ENCODE measurements around the gene ZFAND2B.
A peak's percentile ranks its signal among the peaks of the same experiment; 100 is the strongest.

The ZFAND2B gene

GRCh38 chr2:219207884-219208740 is 1.5 kb downstream of the ZFAND2B start:
- Histone ChIP-seq H3K4me3 (ENCODE audit: low read length) (peak overlapping the region; percentile 86), H3K36me3 (ENCODE audit: insufficient read depth, low read length) (peaks cover 44% of the 10 kb centered on the region), H3K9ac (ENCODE audit: low read depth, low read length) (peak overlapping the region; percentile 53), H3K4me1 (ENCODE audit: control insufficient read depth, insufficient read depth, low read length) (peaks cover 19% of the 10 kb centered on the region), H3K9me3 (replicated peaks; ENCODE audit: low read length) (no peaks in the 10 kb centered on the region), H3K27me3 (ENCODE audit: control insufficient read depth, insufficient read depth, low read length) (no peaks in the 10 kb centered on the region), H3K4me2 (ENCODE audit: low read length) (peak overlapping the region; percentile 97)

GRCh38 chr2:219209236-219210195 is 2.9 kb downstream of the ZFAND2B start:
- H3K27me3 ChIP-seq (ENCODE audit: control insufficient read depth, insufficient read depth, low read length): no peaks in the 10 kb centered on the region
- H3K4me3 ChIP-seq (ENCODE audit: low read length): no peak overlapping the region
- no peaks in the 10 kb centered on the region for H3K9me3 ChIP-seq (replicated peaks; ENCODE audit: low read length)
- no peak overlapping the region for H3K4me2 ChIP-seq (ENCODE audit: low read length)
- peaks cover 58% of the 10 kb centered on the region for H3K36me3 ChIP-seq (ENCODE audit: insufficient read depth, low read length)
- no peak overlapping the region for H3K9ac ChIP-seq (ENCODE audit: low read depth, low read length)
- peaks cover 19% of the 10 kb centered on the region for H3K4me1 ChIP-seq (ENCODE audit: control insufficient read depth, insufficient read depth, low read length)

GRCh38 chr2:219210196-219210885 is 3.8 kb downstream of the ZFAND2B start:
- peaks cover 62% of the 10 kb centered on the region for H3K36me3 ChIP-seq (ENCODE audit: insufficient read depth, low read length)
- H3K9me3 ChIP-seq (replicated peaks; ENCODE audit: low read length): no peaks in the 10 kb centered on the region
- H3K27me3 ChIP-seq (ENCODE audit: control insufficient read depth, insufficient read depth, low read length): no peaks in the 10 kb centered on the region
- H3K4me2 ChIP-seq (ENCODE audit: low read length): no peak overlapping the region
- H3K4me3 ChIP-seq (ENCODE audit: low read length): no peak overlapping the region
- H3K4me1 ChIP-seq (ENCODE audit: control insufficient read depth, insufficient read depth, low read length): peaks cover 19% of the 10 kb centered on the region
- H3K9ac ChIP-seq (ENCODE audit: low read depth, low read length): no peak overlapping the region

- no peaks in the 10 kb centered on the region for H3K9me3 ChIP-seq (replicated peaks; ENCODE audit: low read length)
- H3K27me3 ChIP-seq (ENCODE audit: control insufficient read depth, insufficient read depth, low read length): no peaks in the 10 kb centered on the region
- no peak overlapping the region for H3K9ac ChIP-seq (ENCODE audit: low read depth, low read length)
- peaks cover 18% of the 10 kb centered on the region for H3K4me1 ChIP-seq (ENCODE audit: control insufficient read depth, insufficient read depth, low read length)
- H3K4me2 ChIP-seq (ENCODE audit: low read length): no peak overlapping the region
- peaks cover 62% of the 10 kb centered on the region for H3K36me3 ChIP-seq (ENCODE audit: insufficient read depth, low read length)
- H3K4me3 ChIP-seq (ENCODE audit: low read length): no peak overlapping the region
Measured at GRCh38 chr2:219210886-219211362, 4.3 kb downstream of the ZFAND2B start.

- Histone ChIP-seq H3K4me2 (ENCODE audit: low read length) (no peak overlapping the region), H3K27me3 (ENCODE audit: control insufficient read depth, insufficient read depth, low read length) (no peaks in the 10 kb centered on the region), H3K9ac (ENCODE audit: low read depth, low read length) (no peak overlapping the region), H3K4me3 (ENCODE audit: low read length) (no peak overlapping the region), H3K4me1 (ENCODE audit: control insufficient read depth, insufficient read depth, low read length) (peaks cover 18% of the 10 kb centered on the region), H3K9me3 (replicated peaks; ENCODE audit: low read length) (no peaks in the 10 kb centered on the region), H3K36me3 (ENCODE audit: insufficient read depth, low read length) (peaks cover 65% of the 10 kb centered on the region)
Measured at GRCh38 chr2:219213026-219213415, 6.4 kb downstream of the ZFAND2B start.

- no peak overlapping the region for H3K4me2 ChIP-seq (ENCODE audit: low read length)
- no peaks in the 10 kb centered on the region for H3K27me3 ChIP-seq (ENCODE audit: control insufficient read depth, insufficient read depth, low read length)
- H3K9me3 ChIP-seq (replicated peaks; ENCODE audit: low read length): no peaks in the 10 kb centered on the region
- peaks cover 61% of the 10 kb centered on the region for H3K36me3 ChIP-seq (ENCODE audit: insufficient read depth, low read length)
- peaks cover 18% of the 10 kb centered on the region for H3K4me1 ChIP-seq (ENCODE audit: control insufficient read depth, insufficient read depth, low read length)
- no peak overlapping the region for H3K9ac ChIP-seq (ENCODE audit: low read depth, low read length)
- H3K4me3 ChIP-seq (ENCODE audit: low read length): no peak overlapping the region
Measured at GRCh38 chr2:219213486-219214071, 7.0 kb downstream of the ZFAND2B start.

- Histone ChIP-seq H3K9ac (ENCODE audit: low read depth, low read length) (no peak overlapping the region), H3K27me3 (ENCODE audit: control insufficient read depth, insufficient read depth, low read length) (no peaks in the 10 kb centered on the region), H3K4me3 (ENCODE audit: low read length) (no peak overlapping the region), H3K9me3 (replicated peaks; ENCODE audit: low read length) (no peaks in the 10 kb centered on the region), H3K4me1 (ENCODE audit: control insufficient read depth, insufficient read depth, low read length) (peaks cover 24% of the 10 kb centered on the region), H3K36me3 (ENCODE audit: insufficient read depth, low read length) (peaks cover 55% of the 10 kb centered on the region), H3K4me2 (ENCODE audit: low read length) (no peak overlapping the region)
Measured at GRCh38 chr2:219214141-219214540, 7.6 kb downstream of the ZFAND2B start.

- Histone ChIP-seq H3K4me2 (ENCODE audit: low read length) (no peak overlapping the region), H3K9ac (ENCODE audit: low read depth, low read length) (no peak overlapping the region), H3K27me3 (ENCODE audit: control insufficient read depth, insufficient read depth, low read length) (no peaks in the 10 kb centered on the region), H3K4me3 (ENCODE audit: low read length) (no peak overlapping the region), H3K4me1 (ENCODE audit: control insufficient read depth, insufficient read depth, low read length) (peaks cover 30% of the 10 kb centered on the region), H3K36me3 (ENCODE audit: insufficient read depth, low read length) (peaks cover 51% of the 10 kb centered on the region), H3K9me3 (replicated peaks; ENCODE audit: low read length) (no peaks in the 10 kb centered on the region)
Measured at GRCh38 chr2:219214786-219215185, 8.2 kb downstream of the ZFAND2B start.

GRCh38 chr2:219215871-219216534 is 9.4 kb downstream of the ZFAND2B start:
- H3K36me3 ChIP-seq (ENCODE audit: insufficient read depth, low read length): peaks cover 50% of the 10 kb centered on the region

GRCh38 chr2:219216535-219216915 is 9.9 kb downstream of the ZFAND2B start:
- no peaks in the 10 kb centered on the region for H3K9me3 ChIP-seq (replicated peaks; ENCODE audit: low read length)
- H3K4me2 ChIP-seq (ENCODE audit: low read length): no peak overlapping the region
- H3K9ac ChIP-seq (ENCODE audit: low read depth, low read length): no peak overlapping the region
- H3K4me3 ChIP-seq (ENCODE audit: low read length): no peak overlapping the region
- H3K4me1 ChIP-seq (ENCODE audit: control insufficient read depth, insufficient read depth, low read length): peaks cover 31% of the 10 kb centered on the region
- H3K27me3 ChIP-seq (ENCODE audit: control insufficient read depth, insufficient read depth, low read length): no peaks in the 10 kb centered on the region
- H3K36me3 ChIP-seq (ENCODE audit: insufficient read depth, low read length): peaks cover 52% of the 10 kb centered on the region

More at GRCh38 chr2:219215871-219216534, 9.4 kb downstream of the ZFAND2B start:
- Histone ChIP-seq H3K9me3 (replicated peaks; ENCODE audit: low read length) (no peaks in the 10 kb centered on the region), H3K9ac (ENCODE audit: low read depth, low read length) (no peak overlapping the region), H3K4me3 (ENCODE audit: low read length) (no peak overlapping the region), H3K4me2 (ENCODE audit: low read length) (no peak overlapping the region), H3K27me3 (ENCODE audit: control insufficient read depth, insufficient read depth, low read length) (no peaks in the 10 kb centered on the region), H3K4me1 (ENCODE audit: control insufficient read depth, insufficient read depth, low read length) (peaks cover 31% of the 10 kb centered on the region)

All from skeletal muscle satellite cell (primary cell).